Epithelial cell of proximal tubule (primary cell): Measurements from ENCODE around the gene ACTBL2. TPM values are rescaled to one million over a fixed set of nuclear protein-coding genes. Genes with fewer than 3 reads are reported as not detected.
"Not testable (repeated sequence)": the region's sequence is repeated elsewhere in the genome, so short reads cannot be mapped to it uniquely, and the experiment has no call there.

Experiments used
- DNase-seq: peaks from one replicate; pipeline ENCODE4 v3.0.0-alpha.2; 2011; ENCODE audit warnings: low read depth
- H3K4me3 ChIP-seq: 2 replicates; pipeline ENCODE4 v1.5.1; 2011; ENCODE audit warnings: low read depth, mild to moderate bottlenecking, low read length
- total RNA-seq: library from RNA; depleted of rRNA; stranded (reverse); fragments of >200 nt; gene quantifications from 2 replicates; pipeline ENCODE4 v1.2.3, GENCODE V29; 2015
- TF ChIP-seq, protein P1 (sequence below): conservative IDR thresholded peaks from 2 replicates; pipeline ENCODE4 v1.5.1; 2012; ENCODE audit warnings: low read depth, mild to moderate bottlenecking, low read length

ACTBL2 gene
- 2.2 and 2.3 TPM in 2 replicates for total RNA-seq

- TF ChIP-seq, protein P1, sequence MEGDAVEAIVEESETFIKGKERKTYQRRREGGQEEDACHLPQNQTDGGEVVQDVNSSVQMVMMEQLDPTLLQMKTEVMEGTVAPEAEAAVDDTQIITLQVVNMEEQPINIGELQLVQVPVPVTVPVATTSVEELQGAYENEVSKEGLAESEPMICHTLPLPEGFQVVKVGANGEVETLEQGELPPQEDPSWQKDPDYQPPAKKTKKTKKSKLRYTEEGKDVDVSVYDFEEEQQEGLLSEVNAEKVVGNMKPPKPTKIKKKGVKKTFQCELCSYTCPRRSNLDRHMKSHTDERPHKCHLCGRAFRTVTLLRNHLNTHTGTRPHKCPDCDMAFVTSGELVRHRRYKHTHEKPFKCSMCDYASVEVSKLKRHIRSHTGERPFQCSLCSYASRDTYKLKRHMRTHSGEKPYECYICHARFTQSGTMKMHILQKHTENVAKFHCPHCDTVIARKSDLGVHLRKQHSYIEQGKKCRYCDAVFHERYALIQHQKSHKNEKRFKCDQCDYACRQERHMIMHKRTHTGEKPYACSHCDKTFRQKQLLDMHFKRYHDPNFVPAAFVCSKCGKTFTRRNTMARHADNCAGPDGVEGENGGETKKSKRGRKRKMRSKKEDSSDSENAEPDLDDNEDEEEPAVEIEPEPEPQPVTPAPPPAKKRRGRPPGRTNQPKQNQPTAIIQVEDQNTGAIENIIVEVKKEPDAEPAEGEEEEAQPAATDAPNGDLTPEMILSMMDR: no peak
- no peak within 1 kb of the TSS for H3K4me3 ChIP-seq
- peak; percentile 99 for DNase-seq
These were observed at the start of gene ACTBL2 for GRCh38 chr5:57482671-57483106. TSS of gene ACTBL2 (minus strand) at chr5:57482811. CDS start at chr5:57482707, 104 bp downstream.

- no peak for DNase-seq
- no peak overlapping the region for H3K4me3 ChIP-seq
- TF ChIP-seq, protein P1: no peak
These were observed 48.7 kb upstream of the ACTBL2 start for GRCh38 chr5:57531333-57531732.

DNA sequence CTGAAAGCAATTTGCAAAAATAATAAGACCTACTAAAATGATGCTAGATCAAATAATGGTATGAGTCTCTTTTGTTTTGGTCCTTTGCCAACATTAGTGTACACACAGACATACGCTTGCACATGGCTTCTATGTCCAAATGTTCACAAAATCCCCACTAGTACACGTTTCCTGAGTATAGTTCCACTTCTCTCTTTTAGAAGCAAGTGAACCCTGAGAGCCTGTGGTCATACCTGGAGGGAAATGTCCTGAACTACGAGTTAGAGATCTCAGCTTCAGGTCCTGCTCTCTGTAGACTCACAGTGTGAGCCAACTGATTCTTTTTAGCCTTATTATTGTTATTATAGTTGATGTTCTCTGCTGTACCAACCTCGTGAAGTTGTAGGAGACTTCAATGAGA is 47.3 kb upstream of the ACTBL2 start:
- no peak for DNase-seq
- TF ChIP-seq, protein P1: no peak
- no peak overlapping the region for H3K4me3 ChIP-seq

- no peak overlapping the region for H3K4me3 ChIP-seq
- DNase-seq: no peak
- TF ChIP-seq, protein P1: no peak
These were observed 45.3 kb upstream of the ACTBL2 start for GRCh38 chr5:57527870-57528269.

- H3K4me3 ChIP-seq: no peak overlapping the region
- TF ChIP-seq, protein P1: no peak
These were observed 41.9 kb upstream of the ACTBL2 start for GRCh38 chr5:57524348-57525060.

GRCh38 chr5:57522477-57522876 is 39.9 kb upstream of the ACTBL2 start:
- not testable (repeated sequence) for H3K4me3 ChIP-seq, DNase-seq

More at GRCh38 chr5:57524348-57525060, 41.9 kb upstream of the ACTBL2 start:
- DNase-seq: no peak

DNA sequence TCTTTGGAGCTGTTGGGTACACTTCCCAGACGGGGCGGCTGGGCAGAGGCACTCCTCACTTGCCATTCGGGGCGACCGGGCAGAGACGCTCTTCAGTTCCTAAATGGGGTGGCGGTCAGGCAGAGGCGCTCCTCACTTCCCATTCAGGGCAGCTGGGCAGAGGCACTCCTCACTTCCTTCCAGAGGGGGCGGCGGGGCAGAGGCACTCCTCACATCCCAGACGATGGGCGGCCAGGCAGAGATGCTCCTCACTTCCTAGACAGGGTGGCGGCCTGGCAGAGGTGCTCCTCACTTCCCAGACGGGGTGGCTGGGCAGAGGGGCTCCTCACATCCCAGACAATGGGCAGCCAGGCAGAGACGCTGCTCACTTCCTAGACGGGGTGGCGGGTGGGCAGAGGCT is 35.8 kb upstream of the ACTBL2 start:
- not testable (repeated sequence) for H3K4me3 ChIP-seq, DNase-seq

- DNase-seq: no peak
- TF ChIP-seq, protein P1: no peak
- H3K4me3 ChIP-seq: no peak overlapping the region
These were observed 34.6 kb upstream of the ACTBL2 start for GRCh38 chr5:57517250-57517649.
